Measurements from ENCODE around the gene NCOA3.
"Not testable (repeated sequence)": the region's sequence is repeated elsewhere in the genome, so short reads cannot be mapped to it uniquely, and the experiment has no call there.

Gene NCOA3

DNA sequence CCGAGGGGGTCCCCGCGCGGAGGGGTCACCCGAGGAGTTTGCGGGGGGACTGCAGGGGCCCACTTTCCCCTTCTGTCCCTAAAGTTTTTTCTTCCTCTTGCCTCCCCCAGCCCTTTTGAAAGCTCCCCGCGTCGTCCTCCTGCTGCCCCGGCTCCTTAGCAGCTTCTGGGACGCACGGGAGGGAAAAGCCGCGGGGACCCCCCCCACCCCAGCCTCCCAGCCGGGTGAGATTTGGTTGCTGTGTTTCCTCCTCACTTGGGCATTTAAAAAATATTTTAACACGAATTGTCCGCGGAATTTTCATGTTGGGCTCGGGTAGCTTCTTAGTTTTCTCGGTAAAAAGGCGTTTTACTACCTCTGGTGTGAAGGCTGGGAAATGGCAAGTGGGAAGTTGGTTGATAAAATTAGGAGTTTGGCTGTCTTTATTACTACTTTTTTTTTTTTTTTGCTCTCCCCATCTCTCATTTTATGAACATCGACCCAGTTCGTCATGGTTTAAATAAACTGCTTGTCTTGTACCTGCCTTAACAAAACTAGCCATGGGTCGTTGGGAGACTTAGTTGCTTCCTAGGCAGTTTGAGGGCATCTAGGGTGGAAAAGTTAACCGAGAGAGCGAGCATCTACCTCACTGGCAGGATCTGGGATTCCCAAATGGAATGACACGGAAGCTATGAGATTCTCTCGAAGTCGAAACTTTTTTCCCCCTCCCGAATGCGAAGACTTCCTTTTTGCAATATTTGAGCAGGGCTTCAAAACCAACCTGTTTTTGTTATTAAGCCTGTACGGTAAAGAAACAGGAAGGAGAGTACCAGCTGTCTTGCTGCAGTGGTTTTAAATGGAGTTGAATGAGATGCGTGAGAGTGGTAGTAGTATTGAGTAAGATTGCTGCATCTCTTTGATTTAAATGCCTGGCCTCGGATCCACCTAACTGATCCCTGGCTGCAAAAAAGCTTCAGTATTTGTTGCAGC lies 868 bp downstream of the NCOA3 start:
- DNase-seq = peak; percentile 38

DNA sequence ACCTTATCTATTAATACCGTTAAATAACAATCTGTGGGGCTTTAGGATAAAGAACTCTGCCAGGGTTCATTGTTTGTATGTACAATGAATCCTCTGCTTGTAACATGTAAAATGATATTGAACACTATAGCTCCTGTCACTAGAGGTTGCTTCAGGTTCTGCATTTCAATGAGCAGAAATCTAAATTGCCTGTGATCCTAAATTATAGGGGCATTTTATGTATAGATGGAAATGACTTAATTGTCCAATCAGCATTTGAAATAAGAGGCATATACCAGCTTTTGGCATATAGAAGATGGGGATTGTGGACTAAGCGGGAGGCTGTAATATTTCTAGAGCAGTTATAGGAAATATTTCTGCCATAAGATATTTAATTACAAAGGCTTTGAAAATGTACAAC lies 2.0 kb downstream of the NCOA3 start:
- no peak for DNase-seq

DNA sequence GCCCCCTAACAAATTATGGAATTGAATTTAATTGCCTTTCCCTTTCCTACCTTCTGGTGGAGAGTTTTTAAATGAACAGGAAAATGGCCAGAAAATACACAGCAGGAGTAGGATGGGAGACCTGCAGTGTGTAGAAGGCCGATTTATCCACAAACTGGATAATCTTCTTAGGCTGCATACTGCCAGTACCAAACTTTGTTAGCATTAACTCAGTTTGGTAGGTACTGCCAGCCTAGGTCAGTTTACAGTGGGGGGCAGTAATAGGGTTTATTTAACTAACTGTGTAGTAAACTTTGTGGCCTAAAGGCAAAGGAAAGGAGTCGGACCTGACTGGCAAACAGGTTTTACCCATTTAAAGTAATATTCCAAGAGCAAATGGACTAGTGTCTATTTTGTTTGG lies 4.6 kb downstream of the NCOA3 start:
- DNase-seq = no peak

DNA sequence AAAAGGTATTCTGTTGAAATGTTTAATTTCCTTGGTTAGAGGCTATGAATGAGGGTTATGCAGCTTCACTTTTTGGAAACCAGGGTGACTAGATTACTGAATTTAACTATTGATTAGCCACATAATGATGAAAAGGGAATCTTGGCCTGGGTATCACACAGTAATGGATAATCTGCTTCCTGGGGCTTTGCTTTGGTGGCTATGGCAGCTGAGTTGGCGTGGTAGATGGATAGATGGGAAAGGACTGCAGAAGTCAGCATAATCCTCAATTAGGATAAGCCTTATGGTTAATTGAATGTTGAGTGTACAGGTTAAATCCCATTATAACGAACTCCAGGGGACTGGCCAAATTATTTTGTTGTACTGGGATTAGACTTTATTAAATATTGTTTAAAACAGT lies 5.2 kb downstream of the NCOA3 start:
- no peak for DNase-seq

DNA sequence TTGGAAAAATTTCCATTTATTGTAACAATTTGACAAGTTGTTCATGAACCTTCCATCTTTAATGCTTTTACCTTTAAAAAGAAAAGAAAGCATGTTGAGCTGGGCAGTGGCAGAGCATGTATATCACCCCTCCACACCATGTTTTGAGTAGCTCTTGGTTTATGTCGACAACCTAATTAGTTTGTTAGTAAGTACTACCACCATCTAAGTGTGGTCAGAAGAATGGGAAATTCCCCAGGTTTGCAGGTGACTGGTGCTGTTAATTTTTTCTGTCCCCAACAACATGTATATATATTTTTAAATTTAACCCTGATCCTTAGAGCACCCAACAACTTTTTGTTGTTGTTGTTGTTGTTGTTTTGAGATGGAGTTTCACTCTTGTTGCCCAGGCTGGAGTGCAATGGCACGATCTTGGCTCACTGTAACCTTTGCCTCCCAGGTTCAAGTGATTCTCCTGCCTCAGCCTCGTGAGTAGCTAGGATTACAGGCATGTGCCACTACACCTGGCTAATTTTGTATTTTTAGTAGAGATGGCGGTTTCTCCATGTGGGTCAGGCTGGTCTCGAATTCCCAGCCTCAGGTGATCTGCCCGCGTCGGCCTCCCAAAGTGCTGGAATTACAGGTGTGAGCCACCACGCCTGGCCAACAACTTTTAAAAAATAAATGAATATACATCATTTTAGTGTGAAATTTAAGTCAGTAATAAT lies 5.7 kb downstream of the NCOA3 start:
- DNase-seq = not testable (repeated sequence)

DNA sequence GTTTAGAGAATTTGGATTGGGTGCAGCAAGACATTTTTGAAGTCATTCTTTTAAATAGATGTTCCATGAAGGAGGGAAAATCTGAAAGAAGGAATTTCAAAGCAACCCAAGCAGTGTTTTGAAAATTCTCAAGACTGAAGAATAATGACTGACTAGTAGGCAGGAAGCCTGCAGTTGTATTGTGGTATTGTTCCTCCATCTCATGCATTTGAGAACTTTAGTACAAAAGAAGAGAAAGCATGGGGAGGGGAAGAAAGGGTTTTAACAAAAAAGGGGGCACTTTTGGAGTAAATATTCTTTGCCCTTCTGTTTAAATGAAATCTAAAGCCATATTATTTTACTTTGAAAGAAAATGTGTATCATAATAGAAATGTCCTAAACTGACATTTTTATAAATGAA lies 6.6 kb downstream of the NCOA3 start:
- DNase-seq = no peak

DNA sequence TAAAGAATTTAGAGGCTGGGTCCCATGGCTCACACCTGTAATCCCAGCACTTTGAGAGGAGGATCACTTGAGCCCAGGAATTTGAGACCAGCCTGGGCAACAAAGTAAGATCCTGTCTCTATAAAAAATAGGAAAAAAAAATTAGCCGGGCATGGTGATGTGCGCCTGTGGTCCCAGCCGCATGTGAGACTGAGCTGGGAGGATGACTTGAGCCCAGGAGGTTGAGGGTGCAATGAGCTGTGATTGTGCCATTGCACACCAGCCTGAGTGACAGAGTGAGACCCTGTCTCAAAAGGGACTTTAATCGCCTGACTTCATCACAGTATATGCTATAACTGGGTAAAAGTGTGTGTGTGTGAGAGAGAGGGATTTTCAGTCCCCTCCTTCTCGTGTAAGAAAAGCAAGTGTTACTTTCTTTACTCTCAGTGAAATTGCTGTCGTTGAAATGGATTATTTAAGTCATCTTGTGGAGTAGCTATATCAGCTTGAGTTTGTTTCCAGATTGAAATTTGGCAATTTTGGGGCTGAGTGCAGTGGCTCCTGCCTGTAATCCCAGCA lies 7.5 kb downstream of the NCOA3 start:
- DNase-seq = no peak

DNA sequence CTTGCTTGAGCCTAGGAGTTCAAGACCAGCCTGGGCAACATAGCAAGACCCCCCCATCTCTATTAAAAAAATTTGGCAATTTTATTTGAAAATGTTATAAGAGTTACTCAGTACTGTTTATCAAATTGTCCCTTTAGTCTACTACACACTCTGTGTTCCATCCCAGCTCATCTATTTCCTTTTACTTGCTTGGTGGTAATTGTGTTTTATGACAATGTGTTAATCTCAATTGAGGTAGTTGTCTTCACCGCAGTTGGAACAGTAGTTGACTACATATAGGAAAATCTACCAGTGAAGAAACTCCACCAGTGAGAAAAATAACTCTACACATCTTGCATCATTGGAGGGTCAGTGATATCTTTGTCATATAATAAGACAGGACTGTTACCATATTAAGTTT lies 8.0 kb downstream of the NCOA3 start:
- DNase-seq = no peak

DNA sequence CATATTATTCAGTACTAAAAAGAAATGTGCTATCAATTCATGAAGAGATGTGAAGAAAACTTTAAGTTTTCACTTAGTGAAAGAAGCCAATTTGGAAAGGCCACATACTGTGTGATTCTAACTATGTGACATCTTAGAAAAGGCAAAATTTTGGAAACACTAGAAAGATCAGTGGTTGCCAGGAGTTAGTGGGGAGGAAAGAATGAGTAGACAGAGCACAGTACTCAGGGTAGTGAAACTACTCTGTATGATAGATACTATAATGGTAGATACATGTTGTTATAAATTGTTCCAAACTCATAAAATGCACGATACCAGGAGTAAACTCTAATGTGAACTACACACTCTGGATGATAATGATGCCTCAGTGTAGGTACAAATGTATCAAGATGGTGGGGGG lies 14.2 kb downstream of the NCOA3 start:
- DNase-seq = no peak

DNA sequence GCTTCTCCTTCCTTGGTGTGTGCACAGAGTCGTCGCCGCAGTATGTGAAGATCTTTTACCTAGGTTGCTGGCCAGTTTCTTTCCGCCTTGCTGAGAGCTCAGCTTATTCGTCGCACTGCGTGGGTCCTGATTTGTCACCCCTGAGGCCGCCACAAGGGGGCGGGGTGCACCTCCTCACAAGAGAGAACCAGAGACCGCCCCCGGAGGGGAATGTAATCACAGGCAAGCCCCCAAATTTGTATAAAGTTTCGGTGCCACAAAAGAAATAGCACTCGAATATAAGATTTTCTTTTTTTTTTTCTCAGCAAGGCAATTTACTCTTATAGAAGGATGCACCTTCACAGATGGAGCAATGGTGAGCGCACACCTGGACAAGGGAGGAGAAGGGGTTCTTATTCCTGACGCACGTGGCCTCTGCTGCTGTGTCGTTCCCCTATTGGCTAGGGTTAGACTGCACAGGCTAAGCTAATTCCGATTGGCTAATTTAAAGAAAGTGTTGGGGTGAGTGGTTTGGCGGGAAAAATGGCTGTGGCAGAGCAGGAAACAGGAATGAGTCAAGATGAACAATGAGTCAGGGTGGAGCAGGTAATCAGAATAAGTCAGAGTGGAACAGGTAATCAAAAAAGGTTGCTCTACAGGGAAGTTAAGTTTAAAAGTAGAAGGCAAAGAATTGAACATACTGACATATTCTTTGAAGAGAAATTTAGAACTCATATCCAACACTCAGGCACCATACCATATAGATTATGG lies 19.5 kb downstream of the NCOA3 start:
- DNase-seq = no peak

DNA sequence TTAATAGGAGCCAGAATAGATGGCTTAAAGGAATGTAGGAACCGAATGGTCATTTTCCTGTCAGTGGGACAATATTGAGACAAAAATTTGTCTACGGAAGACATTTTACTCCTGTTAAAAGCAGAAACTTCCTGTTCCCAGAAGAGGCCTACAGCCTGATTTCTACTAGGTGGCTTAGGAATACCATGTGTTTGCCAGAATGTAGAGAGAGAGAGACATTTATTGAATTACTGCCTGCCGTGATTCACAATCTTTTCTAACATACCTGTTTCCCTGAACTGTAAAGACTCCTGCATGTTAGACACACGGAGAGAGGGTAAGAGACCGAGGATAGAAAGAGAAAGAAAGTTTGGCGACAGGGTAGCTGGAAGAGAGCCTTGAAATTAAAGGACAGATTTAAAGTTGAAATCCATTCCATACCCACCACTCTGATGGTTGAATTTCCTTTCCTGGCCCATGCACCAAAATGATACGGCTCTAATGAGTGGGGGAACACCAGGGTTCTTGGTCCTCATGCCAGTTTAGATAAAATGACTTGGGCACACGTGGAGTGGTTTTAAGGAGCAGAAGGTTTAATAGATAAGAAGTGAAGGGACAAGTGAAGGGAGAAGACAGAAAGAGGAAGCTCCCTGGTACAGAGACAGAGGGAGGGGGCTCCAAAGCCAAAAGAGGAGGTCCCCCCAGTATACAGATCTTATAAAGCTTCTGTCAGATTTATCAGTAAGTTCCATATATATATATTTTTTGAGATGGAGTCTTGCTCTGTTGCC lies 22.5 kb downstream of the NCOA3 start:
- DNase-seq = no peak

DNA sequence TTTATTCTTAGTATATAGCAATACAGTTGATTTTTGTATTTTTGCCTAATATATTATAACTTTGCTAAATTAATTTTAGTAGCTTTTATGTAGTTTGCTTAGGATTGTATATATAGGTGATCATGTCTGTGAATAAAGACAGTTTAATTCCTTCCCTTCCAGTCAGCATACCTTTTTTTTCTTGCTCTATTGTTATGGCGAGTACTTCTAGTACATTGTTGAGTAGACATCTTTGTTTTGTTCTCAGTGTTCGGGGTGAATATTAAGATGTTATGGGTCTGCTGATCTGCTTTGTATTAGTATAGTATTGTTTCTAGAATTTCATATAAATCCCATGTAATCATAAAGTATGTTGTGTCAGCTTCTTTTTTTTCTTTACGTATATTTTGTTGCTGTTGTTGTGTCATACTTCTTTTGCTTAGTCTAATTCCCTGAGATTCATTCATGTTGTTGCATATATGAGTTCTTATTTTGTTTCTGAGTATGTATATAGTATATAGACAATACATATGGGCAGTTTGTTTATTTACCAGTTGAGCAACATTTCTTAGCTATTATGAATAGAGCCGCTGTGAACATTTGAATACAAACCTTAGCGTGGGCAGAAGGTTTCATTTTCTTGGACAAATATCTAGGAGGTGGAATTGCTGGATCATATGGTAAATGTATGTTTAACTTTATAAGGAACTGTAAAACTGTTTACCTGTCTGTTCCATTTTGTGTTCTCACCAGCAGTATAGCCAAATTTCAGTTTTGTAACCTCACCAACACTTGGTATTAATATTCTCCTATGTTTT lies 25.5 kb downstream of the NCOA3 start:
- DNase-seq = no peak

DNA sequence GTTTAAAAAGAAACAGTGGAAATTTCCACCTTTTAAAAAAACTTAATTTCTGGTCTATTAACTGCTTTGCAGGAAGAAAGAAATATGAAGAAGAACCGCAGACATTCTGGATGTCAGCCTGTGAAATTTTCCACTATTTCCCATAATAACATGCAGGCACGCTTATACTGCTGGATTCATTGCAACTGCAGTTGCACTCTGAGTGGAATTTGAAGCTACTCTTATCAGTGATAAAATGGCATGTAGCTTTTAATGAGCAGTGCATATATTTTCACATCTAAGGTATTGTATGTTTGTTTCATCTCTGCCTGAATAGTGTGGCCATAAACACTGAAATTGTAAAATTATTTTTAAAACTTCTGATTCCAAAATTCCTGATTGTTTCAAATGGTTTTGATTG lies 28.2 kb downstream of the NCOA3 start:
- DNase-seq = peak; percentile 58

DNA sequence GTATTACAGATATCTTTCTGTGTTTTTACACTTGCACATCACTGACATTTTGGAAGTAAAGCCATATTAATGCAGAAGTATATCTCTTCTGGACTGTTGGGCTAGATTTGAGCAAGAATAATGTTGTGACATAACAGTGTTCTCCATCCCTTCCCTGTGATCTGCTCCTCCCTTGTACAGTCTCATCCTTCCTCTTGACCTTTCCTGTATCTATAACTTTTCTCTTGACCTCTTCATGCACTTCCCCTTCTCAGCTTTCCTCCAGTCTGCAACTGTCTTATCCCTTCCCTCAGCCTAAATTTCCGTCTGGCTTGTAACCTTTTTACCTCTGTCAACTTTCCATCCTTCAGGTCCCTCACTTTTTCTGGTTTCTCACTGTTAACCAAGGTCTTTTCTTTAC lies 29.8 kb downstream of the NCOA3 start:
- no peak for DNase-seq

DNA sequence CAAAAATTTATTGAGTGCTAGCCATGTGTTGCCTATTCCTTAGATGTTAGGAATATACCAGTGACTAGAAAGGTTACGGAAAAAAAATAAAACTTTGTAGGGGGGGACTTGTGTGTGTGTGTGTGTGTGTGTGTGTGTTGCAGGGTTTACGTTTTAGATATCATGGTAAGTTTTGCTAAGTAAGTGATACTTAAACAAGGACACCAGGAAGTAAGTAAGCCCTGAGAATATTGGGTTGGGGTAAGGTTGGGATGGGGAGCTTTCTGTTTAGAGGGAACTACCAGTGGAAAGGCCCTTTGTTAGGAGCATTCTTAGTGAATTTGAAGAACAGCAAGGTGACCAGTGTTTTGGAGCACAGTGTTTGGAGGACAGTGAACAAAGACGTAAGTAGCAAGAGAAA lies 30.3 kb downstream of the NCOA3 start:
- no peak for DNase-seq

DNA sequence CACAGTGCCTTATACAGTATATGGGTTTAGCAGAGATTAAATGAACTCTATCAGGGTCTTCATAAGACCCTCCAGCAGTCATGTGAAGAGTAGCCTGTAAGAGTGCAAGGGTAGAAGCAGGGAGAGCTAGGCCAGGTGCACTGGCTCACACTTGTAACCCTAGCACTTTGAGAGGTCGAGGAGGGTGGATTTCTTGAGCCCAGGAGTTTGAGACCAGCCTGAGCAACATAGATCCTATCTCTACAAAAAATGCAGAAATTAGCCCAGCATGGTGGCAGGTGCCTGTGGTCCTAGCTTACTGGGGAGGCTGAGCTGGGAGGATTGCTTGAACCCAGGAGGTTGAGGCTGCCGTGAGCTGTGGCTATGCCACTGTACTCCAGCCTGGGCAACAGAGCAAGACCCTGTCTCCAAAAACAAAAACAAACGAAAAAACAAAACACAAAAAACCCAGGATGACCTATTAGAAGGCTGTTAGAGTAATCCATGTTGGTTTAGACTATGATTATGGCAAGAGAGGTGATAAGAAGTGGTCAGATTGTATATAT lies 31.9 kb downstream of the NCOA3 start:
- no peak for DNase-seq

DNA sequence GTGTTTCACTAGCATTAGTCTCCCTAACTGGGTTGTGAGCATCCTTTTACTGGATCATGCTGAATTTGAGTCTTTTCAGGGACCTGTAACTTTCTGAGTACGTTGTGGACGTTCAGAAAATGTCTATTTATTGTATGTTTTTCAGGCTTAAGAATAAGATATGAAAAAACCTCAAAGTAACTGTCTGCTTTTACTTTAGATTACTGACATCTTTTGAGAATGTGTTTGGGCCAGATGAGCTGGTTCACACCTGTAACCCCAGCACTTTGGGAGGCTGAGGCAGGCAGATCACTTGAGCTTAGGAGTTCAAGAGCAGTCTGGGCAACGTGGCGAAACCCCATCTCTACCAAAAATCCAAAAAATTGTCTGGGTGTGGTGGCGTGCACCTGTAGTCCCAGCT lies 32.7 kb downstream of the NCOA3 start:
- DNase-seq = no peak

DNA sequence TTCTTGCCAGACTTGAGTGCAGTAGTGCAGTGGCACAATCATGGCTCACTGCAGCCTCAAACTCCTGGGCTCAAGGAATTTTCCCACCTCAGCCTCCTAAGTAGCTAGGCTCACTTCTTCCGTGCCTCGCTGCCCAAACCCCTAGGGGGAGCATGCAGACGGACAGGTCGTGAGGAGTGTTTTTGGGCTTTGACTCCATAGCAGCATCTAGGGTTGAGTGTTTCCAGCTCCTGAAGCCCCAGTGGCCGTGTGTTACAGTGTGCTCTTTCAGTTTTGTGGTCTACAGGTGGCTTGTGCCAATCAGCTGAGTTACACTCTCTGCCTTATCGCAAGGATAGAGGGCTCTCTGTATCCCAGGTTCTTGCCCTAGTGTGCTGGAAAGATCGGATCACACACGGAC lies 33.4 kb downstream of the NCOA3 start:
- DNase-seq = no peak

DNA sequence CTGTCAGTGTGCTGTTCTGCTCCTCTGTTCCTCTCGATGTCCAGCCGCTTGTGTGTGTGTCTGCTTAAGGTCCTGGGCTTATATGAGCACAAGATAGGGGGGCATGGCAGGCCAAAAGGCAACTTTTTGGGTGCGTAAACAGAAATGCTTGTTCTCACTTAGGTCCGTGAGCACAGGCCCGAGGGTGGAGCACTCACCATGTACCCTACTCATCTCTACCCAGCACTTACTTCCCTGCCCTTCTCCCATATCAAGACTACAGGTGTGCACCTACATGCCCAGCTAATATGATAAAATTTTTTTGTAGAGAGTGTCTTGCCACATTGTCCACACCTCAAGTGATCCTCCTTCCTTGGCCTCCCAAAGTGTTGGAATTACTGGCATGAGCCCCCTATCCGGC lies 34.3 kb downstream of the NCOA3 start:
- DNase-seq = no peak

DNA sequence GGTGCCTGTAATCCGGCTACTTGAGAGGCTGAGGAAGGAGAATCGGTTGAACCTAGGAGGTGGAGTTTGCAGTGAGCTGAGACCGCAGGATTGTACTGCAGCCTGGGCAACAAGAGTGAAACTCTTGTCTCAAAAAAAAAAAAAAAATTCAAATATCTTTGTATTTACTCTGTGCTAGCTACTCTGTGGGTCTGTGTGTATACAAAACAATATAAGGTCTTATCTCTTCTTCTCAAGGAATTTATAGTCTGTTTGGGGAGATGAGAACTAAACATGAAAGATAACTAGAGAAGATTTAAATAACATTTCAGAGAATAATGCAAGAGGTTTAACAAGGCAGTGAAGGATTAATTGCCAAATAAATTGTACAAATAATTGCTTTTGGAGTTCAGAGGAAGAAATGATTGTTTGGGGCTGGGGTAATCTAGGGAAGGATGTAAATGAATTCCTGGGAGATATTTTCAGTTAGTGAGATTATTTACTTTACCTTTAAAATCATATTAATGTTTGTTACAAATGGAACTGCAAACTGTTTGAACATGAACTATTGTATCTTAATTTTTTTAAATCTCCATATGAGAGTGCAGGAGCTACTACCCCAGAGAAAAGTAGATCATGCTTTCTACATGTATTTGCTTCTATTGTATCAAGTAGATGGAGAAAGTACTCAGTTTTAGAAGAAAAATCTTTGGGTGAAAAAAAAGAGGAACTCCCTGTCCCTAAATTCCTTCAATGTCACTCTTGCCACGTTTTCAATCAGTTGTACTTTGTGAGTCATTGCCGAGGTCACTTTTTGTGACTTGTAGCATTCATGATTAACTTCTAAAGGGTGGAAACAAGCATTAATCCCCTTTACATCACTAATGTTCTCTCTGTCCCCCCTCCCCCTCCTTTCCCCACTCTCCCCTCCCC lies 39.0 kb downstream of the NCOA3 start:
- peak; percentile 51 for DNase-seq
